HCT116 (cell line): ENCODE data around the gene VPS37B. TPM values are rescaled to one million over a fixed set of nuclear protein-coding genes. Genes with fewer than 3 reads are reported as not detected.

Experiments used
- ATAC-seq: fragments of 200-7000 bp; cut with Tn5 transposase; 2 replicates; pipeline ENCODE4 v1.9.1; 2020; ENCODE audit warnings: mild to moderate bottlenecking, moderate library complexity
- BruUV-seq: library from RNA; stranded (reverse); fragments of 400-500 nt; replicated peaks from 2 replicates; lab custom pipeline; 2021; lab: Mats Ljungman, UMichigan
- CTCF ChIA-PET: fragments of 300-600 bp; sonication (Branson Sonifier 250); formaldehyde crosslinking; loops from one replicate; lab custom pipeline; 2021; ENCODE audit warnings: antibody characterized with exemption; lab: Charles Lee
- POLR2A ChIA-PET: fragments of 300-600, 350-600 bp; sonication (Branson Sonifier 250); formaldehyde crosslinking; loops from one replicate; lab custom pipeline; 2021; ENCODE audit warnings: antibody characterized with exemption; lab: Charles Lee
- RAD21 ChIA-PET, 2 experiments: fragments of 300-600 bp; sonication (Branson Sonifier 250); formaldehyde crosslinking; loops; one replicate each; lab custom pipeline; 2023; ENCODE audit warnings: low total read pairs in 2 of 2; ENCODE audit not compliant: uncharacterized antibody in 2 of 2, unreplicated experiment in 2 of 2, low non-redundant PET in 1 of 2; lab: Charles Lee
- DNase-seq: peaks from one replicate; pipeline ENCODE4 v3.0.0-alpha.2; 2010; ENCODE audit warnings: low read depth, low spot score
- H2AFZ ChIP-seq: fragments of 200-600 bp; shearing (Covaris generic), sonication (generic); 2 replicates; pipeline ENCODE4 v1.6.1; 2017; ENCODE audit warnings: low read depth, mixed run types, mixed read lengths, antibody characterized with exemption, low read length; ENCODE audit not compliant: poor library complexity, severe bottlenecking
- H3K27ac ChIP-seq: 2 replicates; pipeline ENCODE4 v1.5.1; 2012; ENCODE audit warnings: low read depth, low read length
- H3K27me3 ChIP-seq: fragments of 200-600 bp; sonication (generic); 2 replicates; pipeline ENCODE4 v1.6.1; 2016; ENCODE audit warnings: mixed run types, low read length, mixed read lengths; ENCODE audit not compliant: insufficient read depth
- H3K36me3 ChIP-seq, 2 experiments: fragments of 200-500 bp in 1 of 2; fragments of 200-600 bp in 1 of 2; sonication (Bioruptor generic) in 1 of 2; sonication (generic) in 1 of 2; 2 replicates each; pipeline versions ENCODE4 v1.5.1 to v1.6.1; 2014 to 2016; ENCODE audit warnings: low read length in 2 of 2, inconsistent platforms in 1 of 2, mixed read lengths in 1 of 2, mixed run types in 1 of 2; ENCODE audit not compliant: insufficient read depth in 2 of 2, control insufficient read depth in 1 of 2
- H3K4me1 ChIP-seq, 2 experiments: fragments of 200-600 bp in 1 of 2; sonication (generic) in 1 of 2; 2 replicates each; pipeline versions ENCODE4 v1.5.1 to v1.6.1; 2012 to 2017; ENCODE audit warnings: low read length in 2 of 2, inconsistent platforms in 1 of 2, mild to moderate bottlenecking in 1 of 2, mixed read lengths in 1 of 2, mixed run types in 1 of 2, moderate library complexity in 1 of 2; ENCODE audit not compliant: insufficient read depth in 2 of 2, control insufficient read depth in 1 of 2
- H3K4me2 ChIP-seq: fragments of 200-600 bp; sonication (generic); 2 replicates; pipeline ENCODE4 v1.6.1; 2017; ENCODE audit warnings: mixed run types, low read length, mixed read lengths
- H3K4me3 ChIP-seq, 2 experiments: fragments of 200-600 bp in 1 of 2; sonication (generic) in 1 of 2; replicated peaks in 1 of 2; 2 replicates each; pipeline ENCODE4 v1.5.1; 2011 to 2016; ENCODE audit warnings: low read length in 2 of 2, control low read depth in 1 of 2, low read depth in 1 of 2, mild to moderate bottlenecking in 1 of 2, mixed read lengths in 1 of 2, mixed run types in 1 of 2
- H3K79me2 ChIP-seq: fragments of 200-600 bp; sonication (generic); 2 replicates; pipeline ENCODE4 v1.6.1; 2017; ENCODE audit warnings: mild to moderate bottlenecking, mixed run types, low read length, moderate library complexity, mixed read lengths; ENCODE audit not compliant: insufficient read depth
- H3K9ac ChIP-seq: fragments of 200-600 bp; sonication (generic); 2 replicates; pipeline ENCODE4 v1.6.1; 2016; ENCODE audit warnings: low read length, mixed read lengths
- H3K9me2 ChIP-seq: fragments of 200-600 bp; sonication (generic), shearing (Covaris generic); 2 replicates; pipeline ENCODE4 v1.6.1; 2017; ENCODE audit warnings: mixed run types, mild to moderate bottlenecking, moderate library complexity; ENCODE audit not compliant: insufficient read depth
- H3K9me3 ChIP-seq, 2 experiments: fragments of 200-500 bp in 1 of 2; fragments of 200-600 bp in 1 of 2; sonication (Bioruptor generic) in 1 of 2; sonication (generic) in 1 of 2; 2 replicates each; pipeline ENCODE4 v1.6.1; 2014 to 2017; ENCODE audit warnings: low read length in 2 of 2, mixed read lengths in 2 of 2, inconsistent platforms in 1 of 2, low read depth in 1 of 2, mild to moderate bottlenecking in 1 of 2, mixed run types in 1 of 2, moderate library complexity in 1 of 2; ENCODE audit not compliant: control insufficient read depth in 1 of 2, insufficient read depth in 1 of 2
- H4K20me1 ChIP-seq: fragments of 200-600 bp; sonication (generic), shearing (Covaris generic); 2 replicates; pipeline ENCODE4 v1.6.1; 2017; ENCODE audit warnings: mixed run types, mild to moderate bottlenecking, moderate library complexity; ENCODE audit not compliant: insufficient read depth
- CBX3 ChIP-seq: IDR thresholded peaks from 2 replicates; pipeline ENCODE4 v1.6.1; 2012; ENCODE audit warnings: low read depth
- CEBPB ChIP-seq: IDR thresholded peaks from 2 replicates; pipeline ENCODE4 v1.6.1; 2012; ENCODE audit warnings: low read depth
- EGR1 ChIP-seq: IDR thresholded peaks from 2 replicates; pipeline ENCODE4 v1.6.1; 2012; ENCODE audit warnings: low read depth
- EZH2 ChIP-seq: fragments of 200-600 bp; sonication (generic); IDR thresholded peaks from 2 replicates; pipeline ENCODE4 v1.6.1; 2017; ENCODE audit warnings: antibody characterized with exemption, mixed run types
- JUND ChIP-seq: IDR thresholded peaks from 2 replicates; pipeline ENCODE4 v1.6.1; 2012
- MAX ChIP-seq: IDR thresholded peaks from 2 replicates; pipeline ENCODE4 v1.6.1; 2012
- POLR2A ChIP-seq: IDR thresholded peaks from 2 replicates; pipeline ENCODE4 v1.7.0; 2011; ENCODE audit warnings: borderline replicate concordance; ENCODE audit not compliant: insufficient read depth, insufficient read length; ENCODE audit errors: extremely low read depth
- POLR2AphosphoS5 ChIP-seq: IDR thresholded peaks from 2 replicates; pipeline ENCODE4 v1.6.1; 2011; ENCODE audit warnings: mild to moderate bottlenecking, low read depth, low read length, moderate library complexity
- RAD21 ChIP-seq: IDR thresholded peaks from 2 replicates; pipeline ENCODE4 v1.6.1; 2012; ENCODE audit warnings: low read depth, mild to moderate bottlenecking
- SIN3A ChIP-seq: IDR thresholded peaks from 2 replicates; pipeline ENCODE4 v1.6.1; 2012; ENCODE audit warnings: low read depth
- SP1 ChIP-seq: IDR thresholded peaks from 2 replicates; pipeline ENCODE4 v1.6.1; 2012; ENCODE audit warnings: low read depth
- TCF7L2 ChIP-seq: IDR thresholded peaks from 2 replicates; pipeline ENCODE4 v1.7.0; 2011; ENCODE audit warnings: borderline replicate concordance, inconsistent platforms; ENCODE audit not compliant: insufficient read depth, insufficient read length; ENCODE audit errors: extremely low read depth
- YY1 ChIP-seq: IDR thresholded peaks from 2 replicates; pipeline ENCODE4 v1.6.1; 2011; ENCODE audit warnings: low read length, low read depth, moderate library complexity, mild to moderate bottlenecking; ENCODE audit not compliant: insufficient replicate concordance; ENCODE audit errors: extremely low read depth
- ZNF274 ChIP-seq: fragments of 200-500 bp; sonication (Bioruptor generic); IDR thresholded peaks from 2 replicates; pipeline ENCODE4 v1.6.1; 2014; ENCODE audit warnings: mild to moderate bottlenecking, low read depth, low read length, inconsistent platforms
- intact Hi-C: fragments of 100-400 bp; cut with micrococcal nuclease; formaldehyde crosslinking; loops from 2 replicates; pipeline ENCODE4 v1.10.0; 2022
- total RNA-seq: library from RNA; stranded (reverse); gene quantifications from one replicate; pipeline ENCODE4 v1.2.1, GENCODE V29; 2021; ENCODE audit not compliant: unreplicated experiment
- TF ChIP-seq, protein P1 (sequence below): IDR thresholded peaks from 2 replicates; pipeline ENCODE4 v1.6.1; 2011; ENCODE audit warnings: mild to moderate bottlenecking, low read length, moderate library complexity; ENCODE audit not compliant: insufficient replicate concordance; ENCODE audit errors: extremely low read depth

The VPS37B gene
- total RNA-seq, 1 experiment from 2014 or later: 55.0 TPM

- DNase-seq: no peak
- peaks cover 0 to 5% of the 10 kb centered on the region in 2 experiments; a peak in 1 of 4 replicates for H3K36me3 ChIP-seq
- H3K4me3 ChIP-seq: no peak overlapping the region
- H3K4me1 ChIP-seq: peaks cover 36 to 63% of the 10 kb centered on the region in 2 experiments
- H3K9me3 ChIP-seq: no peaks in the 10 kb centered on the region
- H3K79me2 ChIP-seq: peaks cover 62% of the 10 kb centered on the region
- H3K4me2 ChIP-seq: no peak overlapping the region
- no peak overlapping the region for H2AFZ ChIP-seq
- RAD21 ChIA-PET: no interaction called here
- no peaks in the 10 kb centered on the region for H3K27me3 ChIP-seq
- intact Hi-C loops: no loop called here
- H3K9me2 ChIP-seq: no peaks in the 10 kb centered on the region
- CTCF ChIA-PET: no interaction called here
- TF ChIP-seq CBX3: no peak
- no peak for TF ChIP-seq RAD21
- TF ChIP-seq EZH2: no peak
- TF ChIP-seq, protein P1, sequence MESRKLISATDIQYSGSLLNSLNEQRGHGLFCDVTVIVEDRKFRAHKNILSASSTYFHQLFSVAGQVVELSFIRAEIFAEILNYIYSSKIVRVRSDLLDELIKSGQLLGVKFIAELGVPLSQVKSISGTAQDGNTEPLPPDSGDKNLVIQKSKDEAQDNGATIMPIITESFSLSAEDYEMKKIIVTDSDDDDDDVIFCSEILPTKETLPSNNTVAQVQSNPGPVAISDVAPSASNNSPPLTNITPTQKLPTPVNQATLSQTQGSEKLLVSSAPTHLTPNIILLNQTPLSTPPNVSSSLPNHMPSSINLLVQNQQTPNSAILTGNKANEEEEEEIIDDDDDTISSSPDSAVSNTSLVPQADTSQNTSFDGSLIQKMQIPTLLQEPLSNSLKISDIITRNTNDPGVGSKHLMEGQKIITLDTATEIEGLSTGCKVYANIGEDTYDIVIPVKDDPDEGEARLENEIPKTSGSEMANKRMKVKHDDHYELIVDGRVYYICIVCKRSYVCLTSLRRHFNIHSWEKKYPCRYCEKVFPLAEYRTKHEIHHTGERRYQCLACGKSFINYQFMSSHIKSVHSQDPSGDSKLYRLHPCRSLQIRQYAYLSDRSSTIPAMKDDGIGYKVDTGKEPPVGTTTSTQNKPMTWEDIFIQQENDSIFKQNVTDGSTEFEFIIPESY: no peak
- no peak for TF ChIP-seq YY1
- no peak for TF ChIP-seq SIN3A
- no peak for TF ChIP-seq MAX
- no peak for TF ChIP-seq CEBPB
- no peak for TF ChIP-seq POLR2A
- TF ChIP-seq POLR2AphosphoS5: no peak
- no peak for TF ChIP-seq EGR1
- no peak for TF ChIP-seq SP1
- no peak for TF ChIP-seq ZNF274
- no peak for TF ChIP-seq TCF7L2
- TF ChIP-seq JUND: no peak
- BruUV-seq: no TSS peak
- H3K27ac ChIP-seq: no peak overlapping the region
- POLR2A ChIA-PET: no interaction called here
- no peaks in the 10 kb centered on the region; the same call in 1 of the 2 replicates for H4K20me1 ChIP-seq
- ATAC-seq: no peak
- H3K9ac ChIP-seq: no peak overlapping the region
Measured at GRCh38 chr12:122837306-122838265, 58.3 kb downstream of the VPS37B start.
